Loucy (cell line): ENCODE measurements around the gene RGS11.

ENCODE experiments used
- EZH2phosphoT487 ChIP-seq: fragments of 200-600 bp; IDR thresholded peaks from 2 replicates; pipeline ENCODE4 v1.6.1; 2018; ENCODE audit warnings: antibody characterized with exemption, mild to moderate bottlenecking, moderate library complexity, borderline replicate concordance
- TF ChIP-seq, protein P1 (sequence below): fragments of 200-600 bp; sonication (generic); conservative IDR thresholded peaks from 2 replicates; pipeline ENCODE4 v1.5.1; 2014; ENCODE audit warnings: mild to moderate bottlenecking, antibody characterized with exemption, low read length

DNA sequence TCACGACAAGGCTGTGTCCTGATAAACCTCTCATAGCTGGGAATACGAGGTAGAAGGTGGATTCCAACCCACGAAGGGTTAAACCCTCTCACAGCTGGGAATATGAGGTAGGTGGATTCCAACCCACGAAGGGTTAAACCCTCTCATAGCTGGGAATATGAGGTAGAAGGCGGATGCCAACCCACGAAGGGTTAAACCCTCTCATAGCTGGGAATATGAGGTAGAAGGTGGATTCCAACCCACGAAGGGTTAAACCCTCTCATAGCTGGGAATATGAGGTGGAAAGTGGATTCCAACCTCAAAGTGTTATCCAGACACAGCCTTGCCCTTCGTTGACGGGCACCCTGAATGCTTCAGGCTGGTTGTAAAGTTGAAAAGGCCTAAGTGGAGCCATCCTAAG, 45.8 kb upstream of the RGS11 start:
- TF ChIP-seq, protein P1, sequence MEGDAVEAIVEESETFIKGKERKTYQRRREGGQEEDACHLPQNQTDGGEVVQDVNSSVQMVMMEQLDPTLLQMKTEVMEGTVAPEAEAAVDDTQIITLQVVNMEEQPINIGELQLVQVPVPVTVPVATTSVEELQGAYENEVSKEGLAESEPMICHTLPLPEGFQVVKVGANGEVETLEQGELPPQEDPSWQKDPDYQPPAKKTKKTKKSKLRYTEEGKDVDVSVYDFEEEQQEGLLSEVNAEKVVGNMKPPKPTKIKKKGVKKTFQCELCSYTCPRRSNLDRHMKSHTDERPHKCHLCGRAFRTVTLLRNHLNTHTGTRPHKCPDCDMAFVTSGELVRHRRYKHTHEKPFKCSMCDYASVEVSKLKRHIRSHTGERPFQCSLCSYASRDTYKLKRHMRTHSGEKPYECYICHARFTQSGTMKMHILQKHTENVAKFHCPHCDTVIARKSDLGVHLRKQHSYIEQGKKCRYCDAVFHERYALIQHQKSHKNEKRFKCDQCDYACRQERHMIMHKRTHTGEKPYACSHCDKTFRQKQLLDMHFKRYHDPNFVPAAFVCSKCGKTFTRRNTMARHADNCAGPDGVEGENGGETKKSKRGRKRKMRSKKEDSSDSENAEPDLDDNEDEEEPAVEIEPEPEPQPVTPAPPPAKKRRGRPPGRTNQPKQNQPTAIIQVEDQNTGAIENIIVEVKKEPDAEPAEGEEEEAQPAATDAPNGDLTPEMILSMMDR, result no peak
- TF ChIP-seq EZH2phosphoT487, result no peak
